ENCODE measurements around the gene MYO18A.
A peak's percentile ranks its signal among the peaks of the same experiment; 100 is the strongest.

MYO18A gene

DNA sequence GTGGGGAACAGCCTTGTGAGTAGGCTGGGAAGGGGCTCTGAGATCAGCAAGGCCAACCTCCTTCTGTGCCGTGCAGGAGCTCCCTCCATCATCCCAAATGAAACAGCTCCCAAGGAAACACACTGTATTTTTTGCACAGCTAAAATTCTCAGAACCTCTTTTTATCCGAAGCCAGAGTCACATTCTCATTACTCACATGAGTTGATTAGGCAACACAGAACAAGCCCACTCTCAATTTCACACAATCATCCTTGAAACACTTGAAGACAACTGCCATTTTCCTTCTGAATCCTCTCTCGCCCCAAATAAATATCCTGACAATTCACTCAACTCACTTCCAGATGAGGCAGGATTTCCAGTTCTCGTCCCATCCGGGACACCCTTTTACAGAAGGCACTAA is 66.1 kb downstream of the MYO18A start:
- in situ Hi-C loops (cut with HindIII; ENCODE audit: low sequenced_read_pairs): no loop called here
- no peak for TF ChIP-seq CTCF (IDR thresholded peaks at IDR 0.05; ENCODE audit: low read depth, low read length)
- DNase-seq (ENCODE audit: low read depth, low spot score): no peak
- H3K4me3 ChIP-seq (ENCODE audit: low read depth, low read length): no peak overlapping the region

- TF ChIP-seq CTCF (IDR thresholded peaks at IDR 0.05; ENCODE audit: low read depth, low read length): no peak
- H3K4me3 ChIP-seq (ENCODE audit: low read depth, low read length): no peak overlapping the region
- DNase-seq (ENCODE audit: low read depth, low spot score): no peak
- in situ Hi-C loops (cut with HindIII; ENCODE audit: low sequenced_read_pairs): no loop called here
Measured at GRCh38 chr17:29113334-29113733, 66.9 kb downstream of the MYO18A start.

- TF ChIP-seq CTCF (IDR thresholded peaks at IDR 0.05; ENCODE audit: low read depth, low read length): no peak
- peak; percentile 71 for DNase-seq (ENCODE audit: low read depth, low spot score)
- H3K4me3 ChIP-seq (ENCODE audit: low read depth, low read length): no peak overlapping the region
- in situ Hi-C loops (cut with HindIII; ENCODE audit: low sequenced_read_pairs): no loop called here
Measured at GRCh38 chr17:29112771-29113295, 67.4 kb downstream of the MYO18A start.

- peak; percentile 52 for DNase-seq (ENCODE audit: low read depth, low spot score)
- TF ChIP-seq CTCF (IDR thresholded peaks at IDR 0.05; ENCODE audit: low read depth, low read length): peak; percentile 100
- in situ Hi-C loops (cut with HindIII; ENCODE audit: low sequenced_read_pairs): no loop called here
- no peak overlapping the region for H3K4me3 ChIP-seq (ENCODE audit: low read depth, low read length)
Measured at GRCh38 chr17:29111816-29112499, 68.2 kb downstream of the MYO18A start.

- no peak overlapping the region for H3K4me3 ChIP-seq (ENCODE audit: low read depth, low read length)
- in situ Hi-C loops (cut with HindIII; ENCODE audit: low sequenced_read_pairs): no loop called here
- DNase-seq (ENCODE audit: low read depth, low spot score): no peak
- TF ChIP-seq CTCF (IDR thresholded peaks at IDR 0.05; ENCODE audit: low read depth, low read length): no peak
Measured at GRCh38 chr17:29110372-29110757, 69.8 kb downstream of the MYO18A start.

DNA sequence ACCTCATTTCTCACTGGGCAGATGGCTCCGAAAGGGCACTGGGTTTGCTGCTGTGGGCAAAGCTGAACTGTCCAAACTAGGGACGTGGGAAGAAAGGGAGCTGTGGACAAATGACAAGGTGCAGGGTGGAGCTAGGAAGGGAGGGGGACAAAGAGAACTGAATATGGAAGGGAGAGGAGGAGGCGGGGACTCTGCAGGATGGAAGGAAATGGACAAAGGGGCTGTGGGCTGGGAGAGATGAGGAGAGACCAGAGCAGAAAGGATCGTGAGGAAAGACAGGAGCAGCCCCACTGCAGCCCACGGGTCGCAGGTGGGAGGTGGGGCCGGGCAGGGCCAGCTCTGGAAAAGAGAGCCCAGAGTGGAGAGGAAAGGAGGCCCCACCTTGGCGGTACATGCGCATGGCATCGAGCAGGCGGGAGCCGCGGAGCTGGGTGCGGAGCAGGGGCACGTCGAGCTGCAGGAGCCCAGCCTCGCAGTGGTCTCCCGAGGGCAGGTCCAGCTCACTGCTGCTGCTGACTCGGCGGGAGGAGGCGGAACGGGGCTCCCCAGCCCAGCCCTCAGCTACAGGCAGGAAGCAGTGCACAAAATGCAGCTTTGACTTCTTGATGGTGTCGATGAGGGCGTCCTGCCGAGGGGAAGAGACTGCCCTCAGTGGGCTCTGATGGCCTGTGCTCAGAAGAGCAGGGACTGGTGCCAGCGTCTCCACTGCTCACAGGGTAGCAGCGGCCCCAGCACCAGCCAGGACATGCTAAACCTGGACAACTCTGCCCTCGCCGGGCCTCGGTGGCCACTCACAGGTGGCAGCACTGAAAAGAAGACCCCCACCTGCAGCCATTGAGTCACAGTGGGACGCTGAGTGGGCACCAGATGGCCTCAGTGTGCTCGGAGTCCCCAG is 70.5 kb downstream of the MYO18A start:
- in situ Hi-C loops (cut with HindIII; ENCODE audit: low sequenced_read_pairs): no loop called here
- no peak overlapping the region for H3K4me3 ChIP-seq (ENCODE audit: low read depth, low read length)
- DNase-seq (ENCODE audit: low read depth, low spot score): no peak

More for the DNA sequence above, 70.5 kb downstream of the MYO18A start:
- TF ChIP-seq CTCF (IDR thresholded peaks at IDR 0.05; ENCODE audit: low read depth, low read length): no peak
